IMR-90 (cell line): ENCODE results near the gene AUTS2. TPM values are rescaled to one million over a fixed set of nuclear protein-coding genes. Genes with fewer than 3 reads are reported as not detected.

Experiments used
- ATAC-seq: fragments of 200-7000 bp; cut with Tn5 transposase; 2 replicates; pipeline ENCODE4 v1.9.1; 2020; ENCODE audit warnings: low read depth, mild to moderate bottlenecking, moderate library complexity
- BruUV-seq: library from RNA; stranded (reverse); fragments of 400-500 nt; replicated peaks from 2 replicates; lab custom pipeline; 2021; lab: Mats Ljungman, UMichigan
- CTCF ChIA-PET: fragments of 300-600 bp; formaldehyde crosslinking; extraction: SDS; loops from one replicate; lab custom pipeline; 2021; ENCODE audit warnings: antibody characterized with exemption; lab: Yijun Ruan, JAX
- POLR2A ChIA-PET: fragments of 300-600 bp; sonication (Branson Sonifier 250); formaldehyde crosslinking; loops from one replicate; lab custom pipeline; 2022; ENCODE audit warnings: antibody characterized with exemption; ENCODE audit not compliant: unreplicated experiment; lab: Charles Lee
- DNase-seq: peaks from one replicate; pipeline ENCODE4 v3.0.0; 2013
- H2AFZ ChIP-seq: replicated peaks from 2 replicates; pipeline ENCODE3; 2013; ENCODE audit warnings: low read length, mild to moderate bottlenecking; ENCODE audit not compliant: poor library complexity
- H2AK5ac ChIP-seq: 2 replicates; pipeline ENCODE4 v1.6.1; 2013; ENCODE audit warnings: low read depth, low read length, inconsistent platforms
- H2AK9ac ChIP-seq: replicated peaks from 2 replicates; pipeline ENCODE3; 2013; ENCODE audit warnings: mild to moderate bottlenecking, low read depth, low read length, moderate library complexity; ENCODE audit not compliant: poor library complexity
- H2BK120ac ChIP-seq: 2 replicates; pipeline ENCODE4 v1.6.1; 2013; ENCODE audit warnings: low read depth, low read length, inconsistent platforms
- H2BK15ac ChIP-seq: 3 replicates; pipeline ENCODE4 v1.6.1; 2013; ENCODE audit warnings: low read depth, low read length, inconsistent platforms
- H2BK20ac ChIP-seq: 2 replicates; pipeline ENCODE4 v1.6.1; 2013; ENCODE audit warnings: low read depth, mild to moderate bottlenecking, inconsistent platforms, low read length, moderate library complexity
- H2BK5ac ChIP-seq: 2 replicates; pipeline ENCODE4 v1.6.1; 2013; ENCODE audit warnings: mild to moderate bottlenecking, low read depth, low read length, inconsistent platforms; ENCODE audit not compliant: poor library complexity, severe bottlenecking
- H3K14ac ChIP-seq: replicated peaks from 2 replicates; pipeline ENCODE4 v1.6.1; 2013; ENCODE audit warnings: low read depth, low read length, inconsistent platforms
- H3K18ac ChIP-seq: 2 replicates; pipeline ENCODE4 v1.6.1; 2013; ENCODE audit warnings: low read depth, low read length, control low read depth
- H3K23ac ChIP-seq: 2 replicates; pipeline ENCODE4 v1.6.1; 2013; ENCODE audit warnings: low read depth, low read length, inconsistent platforms
- H3K27ac ChIP-seq: 2 replicates; pipeline ENCODE4 v1.5.1; 2013; ENCODE audit warnings: mild to moderate bottlenecking, control low read depth, low read length; ENCODE audit not compliant: insufficient read depth
- H3K27me3 ChIP-seq: 2 replicates; pipeline ENCODE4 v1.6.1; 2013; ENCODE audit warnings: low read length; ENCODE audit not compliant: control insufficient read depth, insufficient read depth
- H3K36me3 ChIP-seq: 2 replicates; pipeline ENCODE4 v1.6.1; 2013; ENCODE audit warnings: low read length, mixed read lengths; ENCODE audit not compliant: control insufficient read depth, insufficient read depth
- H3K4ac ChIP-seq: 2 replicates; pipeline ENCODE4 v1.6.1; 2013; ENCODE audit warnings: low read depth, low read length, inconsistent platforms
- H3K4me1 ChIP-seq: 2 replicates; pipeline ENCODE4 v1.6.1; 2013; ENCODE audit warnings: low read length, mixed read lengths; ENCODE audit not compliant: control insufficient read depth, insufficient read depth
- H3K4me2 ChIP-seq: 2 replicates; pipeline ENCODE4 v1.6.1; 2013; ENCODE audit warnings: low read depth, mild to moderate bottlenecking, control low read depth, low read length, moderate library complexity
- H3K4me3 ChIP-seq: 2 replicates; pipeline ENCODE4 v1.5.1; 2013; ENCODE audit warnings: low read depth, mild to moderate bottlenecking, control low read depth, low read length, moderate library complexity; ENCODE audit not compliant: insufficient read depth
- H3K56ac ChIP-seq: 2 replicates; pipeline ENCODE4 v1.6.1; 2013; ENCODE audit warnings: low read length, inconsistent platforms; ENCODE audit not compliant: insufficient read depth; ENCODE audit errors: extremely low read depth
- H3K79me1 ChIP-seq, 2 experiments: 2 replicates each; pipeline ENCODE4 v1.6.1; 2013; ENCODE audit warnings: low read length in 2 of 2, inconsistent platforms in 1 of 2, low read depth in 1 of 2
- H3K9ac ChIP-seq: 2 replicates; pipeline ENCODE4 v1.6.1; 2013; ENCODE audit warnings: low read depth, low read length, control low read depth
- H3K9me1 ChIP-seq: 2 replicates; pipeline ENCODE4 v1.6.1; 2013; ENCODE audit warnings: low read length, inconsistent platforms; ENCODE audit not compliant: insufficient read depth
- H3K9me3 ChIP-seq: 2 replicates; pipeline ENCODE4 v1.6.1; 2013; ENCODE audit warnings: low read length; ENCODE audit not compliant: control insufficient read depth, insufficient read depth
- H4K20me1 ChIP-seq: 2 replicates; pipeline ENCODE4 v1.6.1; 2013; ENCODE audit warnings: low read length, inconsistent platforms; ENCODE audit not compliant: insufficient read depth
- H4K5ac ChIP-seq: 2 replicates; pipeline ENCODE4 v1.6.1; 2013; ENCODE audit warnings: mild to moderate bottlenecking, low read depth, low read length, control low read depth
- H4K8ac ChIP-seq, 2 experiments: 2 replicates each; pipeline ENCODE4 v1.6.1; 2013; ENCODE audit warnings: low read depth in 2 of 2, low read length in 2 of 2, control low read depth in 1 of 2, inconsistent platforms in 1 of 2
- H4K91ac ChIP-seq: 2 replicates; pipeline ENCODE4 v1.6.1; 2013; ENCODE audit warnings: low read depth, low read length, inconsistent platforms; ENCODE audit not compliant: insufficient read depth
- BHLHE40 ChIP-seq: fragments of 150-350 bp; IDR thresholded peaks from 2 replicates; pipeline ENCODE4 v1.6.1; 2016; ENCODE audit warnings: mild to moderate bottlenecking, low read depth, low read length
- CEBPB ChIP-seq: IDR thresholded peaks from 2 replicates; pipeline ENCODE4 v1.6.1; 2012; ENCODE audit warnings: low read depth, low read length, improper control_type of control experiment
- CTCF ChIP-seq: conservative IDR thresholded peaks from 2 replicates; pipeline ENCODE4 v1.5.1; 2012; ENCODE audit warnings: mild to moderate bottlenecking, low read depth, low read length, improper control_type of control experiment
- MAZ ChIP-seq: IDR thresholded peaks from 2 replicates; pipeline ENCODE4 v1.6.1; 2012; ENCODE audit warnings: low read depth, mild to moderate bottlenecking, low read length, improper control_type of control experiment, moderate library complexity, borderline replicate concordance
- RCOR1 ChIP-seq: IDR thresholded peaks from 2 replicates; pipeline ENCODE4 v1.6.1; 2012; ENCODE audit warnings: mild to moderate bottlenecking, low read length, improper control_type of control experiment; ENCODE audit not compliant: insufficient replicate concordance
- RFX5 ChIP-seq: IDR thresholded peaks from 2 replicates; pipeline ENCODE4 v1.8.0; 2012; ENCODE audit warnings: low read depth, mild to moderate bottlenecking, low read length, moderate library complexity
- SMC3 ChIP-seq: fragments of 150-350 bp; IDR thresholded peaks from 2 replicates; pipeline ENCODE4 v1.6.1; 2016; ENCODE audit warnings: low read depth, mild to moderate bottlenecking, antibody characterized with exemption, low read length, moderate library complexity
- WGBS, 2 experiments: methylation state at CpG; one replicate each; pipeline versions ENCODE4 v1.1.5 to v1.1.7; 2013; ENCODE audit warnings: missing lambda C conversion rate in 2 of 2; ENCODE audit not compliant: insufficient read length in 1 of 2; ENCODE audit errors: extremely low coverage in 2 of 2; 5-methylcytosine and 5-hydroxymethylcytosine counted together
- dilution Hi-C: fragments of 300-500 bp; cut with HindIII; formaldehyde crosslinking; loops from one replicate; pipeline ENCODE4 v1.14.3; 2018; ENCODE audit warnings: low sequenced_read_pairs; ENCODE audit not compliant: unreplicated experiment
- in situ Hi-C: fragments of 300-500 bp; cut with MboI; formaldehyde crosslinking; loops from 3 replicates; pipeline ENCODE4 v1.14.3; 2019; ENCODE audit warnings: low sequenced_read_pairs, inconsistent platforms, mixed read lengths
- intact Hi-C: fragments of 100-400 bp; cut with micrococcal nuclease; formaldehyde crosslinking; loops from 2 replicates; pipeline ENCODE4 v1.10.0; 2022
- polyA plus RNA-seq, 3 experiments: library from polyadenylated mRNA; depleted of rRNA; stranded (reverse); fragments of >200 nt; gene quantifications; 2 replicates each; pipeline ENCODE4 v1.2.3, GENCODE V29; 2012; ENCODE audit warnings: low replicate concordance in 1 of 3
- total RNA-seq: library from RNA; depleted of rRNA; stranded (reverse); fragments of >200 nt; gene quantifications from 2 replicates; pipeline ENCODE4 v1.2.3, GENCODE V29; 2012

Gene AUTS2
- total and polyA plus RNA-seq, 2 of the 4 experiments (the other 2 are of a cell fraction): 0.90 to 3.0 TPM

DNA sequence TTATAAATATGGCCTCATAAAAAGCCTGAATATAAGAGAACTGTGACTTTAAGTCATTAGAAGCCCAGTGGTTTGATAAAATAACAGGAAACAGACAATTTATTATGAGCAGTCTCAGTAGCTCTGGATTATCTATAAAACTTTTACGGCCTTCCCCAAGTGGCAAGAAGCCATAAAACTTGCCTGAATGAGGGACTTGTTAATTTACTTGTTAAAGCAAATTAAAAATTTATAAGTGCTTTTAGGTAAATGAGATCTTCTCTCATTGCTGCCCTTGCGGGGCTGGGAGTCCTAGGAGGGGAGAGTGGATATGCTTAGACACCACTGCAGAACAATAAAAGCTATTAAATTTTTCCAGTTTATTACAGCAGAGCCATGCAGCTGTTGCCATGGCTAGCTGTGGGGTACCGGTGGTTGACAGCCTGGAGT, 499.9 kb downstream of the AUTS2 start:
- H3K79me1 ChIP-seq: no peaks in the 10 kb centered on the region
- no peaks in the 10 kb centered on the region for H3K9me1 ChIP-seq
- no TSS peak for BruUV-seq
- no peak overlapping the region for H3K9ac ChIP-seq
- H2BK5ac ChIP-seq: no peak overlapping the region
- no peaks in the 10 kb centered on the region for H3K4me1 ChIP-seq
- H3K4me3 ChIP-seq: no peak overlapping the region
- H4K20me1 ChIP-seq: no peaks in the 10 kb centered on the region
- H4K8ac ChIP-seq: no peak overlapping the region
- in situ Hi-C loops (no loop called here), dilution Hi-C loops (no loop called here), intact Hi-C loops (no loop called here)
- no peaks in the 10 kb centered on the region for H3K36me3 ChIP-seq
- H2BK20ac ChIP-seq: no peak overlapping the region
- H3K18ac ChIP-seq: no peak overlapping the region
- ChIA-PET POLR2A (no interaction called here), CTCF (no interaction called here)
- WGBS, 2 experiments: no CpG with 5 or more reads among the region's 3 CpGs
- H2AK9ac ChIP-seq: no peak overlapping the region
- H3K14ac ChIP-seq: no peak overlapping the region
- H3K4ac ChIP-seq: no peak overlapping the region
- H2BK120ac ChIP-seq: no peak overlapping the region
- H3K4me2 ChIP-seq: no peak overlapping the region
- no peaks in the 10 kb centered on the region for H3K9me3 ChIP-seq
- no peak overlapping the region for H2AK5ac ChIP-seq
- no peaks in the 10 kb centered on the region for H3K27me3 ChIP-seq
- H3K23ac ChIP-seq: no peak overlapping the region
- no peak overlapping the region for H3K27ac ChIP-seq
- no peak overlapping the region for H2AFZ ChIP-seq
- TF ChIP-seq RFX5: no peak
- TF ChIP-seq BHLHE40: no peak
- TF ChIP-seq RCOR1: no peak
- no peak for TF ChIP-seq CTCF
- TF ChIP-seq SMC3: no peak
- TF ChIP-seq CEBPB: no peak
- no peak for TF ChIP-seq MAZ
- no peak overlapping the region for H4K91ac ChIP-seq
- H3K56ac ChIP-seq: no peak overlapping the region
- ATAC-seq (no peak), DNase-seq (no peak)
- H4K5ac ChIP-seq: no peak overlapping the region
- H2BK15ac ChIP-seq: no peak overlapping the region
